ENCODE results near the gene NFE2L3. TPM values are rescaled to one million over a fixed set of nuclear protein-coding genes. Genes with fewer than 3 reads are reported as not detected.

NFE2L3 gene
- total RNA-seq, 1 experiment from 2014 or later: 39.2 TPM

DNA sequence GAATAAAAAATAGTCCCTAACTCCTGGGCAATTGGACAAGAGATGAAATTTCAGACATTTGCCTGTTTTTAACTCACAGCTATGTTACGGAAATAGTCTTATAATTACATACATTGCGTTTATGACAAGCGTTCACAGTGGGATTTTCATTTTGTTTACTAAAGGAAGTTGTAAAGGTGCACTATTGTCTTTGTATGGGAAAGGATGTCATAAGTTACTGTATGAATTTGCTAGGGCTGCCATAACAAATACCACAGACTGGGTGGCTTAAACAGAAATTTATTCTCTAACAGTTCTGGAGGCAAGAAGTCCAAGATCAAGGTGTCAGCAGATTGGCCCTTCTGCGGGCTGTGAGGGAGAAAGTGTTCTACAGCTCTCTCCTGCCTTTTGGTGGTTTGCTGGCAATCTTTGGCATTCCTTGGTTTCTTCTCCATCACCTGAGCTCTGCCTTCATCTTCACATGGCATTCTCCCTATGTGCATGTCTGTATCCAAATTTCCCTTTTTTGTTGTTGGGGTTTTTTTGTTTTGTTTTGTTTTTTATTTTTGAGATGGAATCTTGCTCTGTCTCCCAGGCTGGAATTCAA lies 5.6 kb downstream of the NFE2L3 start:
- no peaks in the 10 kb centered on the region for H3K27me3 Mint-ChIP-seq (ENCODE audit: insufficient read depth, unreplicated experiment)
- CTCF ChIA-PET: interaction anchor here (1.5 kb wide), 1 partner anchor 69 kb away, joined by 3 read pairs; no protein-coding TSS in a partner anchor
- intact Hi-C loops (cut with micrococcal nuclease; ENCODE audit: unreplicated experiment): loop anchor here (5.0 to 10.0 kb wide), 2 partner anchors 75 to 153 kb away; no protein-coding TSS in a partner anchor

DNA sequence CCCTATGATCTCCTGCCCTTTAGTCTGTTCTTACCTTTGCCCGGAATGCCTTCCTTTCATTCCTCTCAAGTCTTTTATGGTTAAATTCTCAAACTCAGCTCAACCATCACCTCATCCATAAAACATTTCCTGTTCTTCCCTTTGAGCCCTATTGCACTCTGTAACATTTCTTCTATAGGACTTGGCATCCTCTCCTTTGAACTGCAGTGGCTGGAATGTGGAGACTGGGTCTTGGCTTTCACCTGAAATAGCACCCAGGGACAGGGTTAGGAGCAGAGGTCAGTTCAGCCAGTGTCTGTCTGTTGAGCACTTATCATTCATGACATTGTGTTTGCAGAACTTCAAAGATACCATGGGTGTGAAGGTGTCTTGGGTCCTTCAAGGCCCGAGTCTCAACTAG lies 7.2 kb downstream of the NFE2L3 start:
- POLR2A ChIA-PET: no interaction called here
- CTCF ChIA-PET: no interaction called here
- DNase-seq: peak; percentile 83 to 88
- Mint-ChIP-seq H3K4me1 (ENCODE audit: low read depth, unreplicated experiment) (peaks cover 36% of the 10 kb centered on the region), H3K27ac (ENCODE audit: unreplicated experiment) (peak overlapping the region; percentile 88), H3K36me3 (ENCODE audit: insufficient read depth, unreplicated experiment) (peaks cover 15% of the 10 kb centered on the region), H3K4me3 (ENCODE audit: unreplicated experiment) (peak overlapping the region; percentile 53), H3K9me3 (ENCODE audit: unreplicated experiment) (no peaks in the 10 kb centered on the region), H3K27me3 (ENCODE audit: insufficient read depth, unreplicated experiment) (no peaks in the 10 kb centered on the region)
- H3K4me1 ChIP-seq: peaks cover 68% of the 10 kb centered on the region
- H3K9me3 ChIP-seq: no peaks in the 10 kb centered on the region
- no peaks in the 10 kb centered on the region; the same call in 1 of the 2 replicates for H3K36me3 ChIP-seq (ENCODE audit: control insufficient read depth, insufficient read depth, low read length)
- no TSS peak for BruUV-seq (replicated peaks)
- no peaks in the 10 kb centered on the region for H3K27me3 ChIP-seq (replicated peaks; ENCODE audit: control insufficient read depth, insufficient read depth, low read length)
- TF ChIP-seq CTCF (IDR thresholded peaks at IDR 0.05; ENCODE audit: insufficient read depth in 1 of 2, low read depth in 1 of 2, low read length in 1 of 2, severe bottlenecking in 1 of 2, unreplicated experiment in 1 of 2): no peak
- intact Hi-C loops (cut with micrococcal nuclease; ENCODE audit: unreplicated experiment): loop anchor here (5.0 to 10.0 kb wide), 2 partner anchors 77 to 154 kb away; no protein-coding TSS in a partner anchor
- H3K4me3 ChIP-seq (ENCODE audit: low read depth, low read length): no peak overlapping the region

More for the DNA sequence above, 5.6 kb downstream of the NFE2L3 start:
- POLR2A ChIA-PET: no interaction called here
- peak overlapping the region; percentile 88 for H3K27ac Mint-ChIP-seq (ENCODE audit: unreplicated experiment)
- H3K36me3 Mint-ChIP-seq (ENCODE audit: insufficient read depth, unreplicated experiment): peaks cover 26% of the 10 kb centered on the region
- H3K9me3 Mint-ChIP-seq (ENCODE audit: unreplicated experiment): no peaks in the 10 kb centered on the region
- BruUV-seq (replicated peaks): no TSS peak
- Histone ChIP-seq H3K4me1 (peaks cover 76% of the 10 kb centered on the region), H3K36me3 (ENCODE audit: control insufficient read depth, insufficient read depth, low read length) (no peaks in the 10 kb centered on the region; the same call in 1 of the 2 replicates), H3K9me3 (no peaks in the 10 kb centered on the region), H3K4me3 (ENCODE audit: low read depth, low read length) (no peak overlapping the region), H3K27me3 (replicated peaks; ENCODE audit: control insufficient read depth, insufficient read depth, low read length) (no peaks in the 10 kb centered on the region)
- no peak overlapping the region for H3K4me3 Mint-ChIP-seq (ENCODE audit: unreplicated experiment)
- DNase-seq: no peak
- peaks cover 36% of the 10 kb centered on the region for H3K4me1 Mint-ChIP-seq (ENCODE audit: low read depth, unreplicated experiment)
- TF ChIP-seq CTCF (IDR thresholded peaks at IDR 0.05; ENCODE audit: insufficient read depth in 1 of 2, low read depth in 1 of 2, low read length in 1 of 2, severe bottlenecking in 1 of 2, unreplicated experiment in 1 of 2): no peak

DNA sequence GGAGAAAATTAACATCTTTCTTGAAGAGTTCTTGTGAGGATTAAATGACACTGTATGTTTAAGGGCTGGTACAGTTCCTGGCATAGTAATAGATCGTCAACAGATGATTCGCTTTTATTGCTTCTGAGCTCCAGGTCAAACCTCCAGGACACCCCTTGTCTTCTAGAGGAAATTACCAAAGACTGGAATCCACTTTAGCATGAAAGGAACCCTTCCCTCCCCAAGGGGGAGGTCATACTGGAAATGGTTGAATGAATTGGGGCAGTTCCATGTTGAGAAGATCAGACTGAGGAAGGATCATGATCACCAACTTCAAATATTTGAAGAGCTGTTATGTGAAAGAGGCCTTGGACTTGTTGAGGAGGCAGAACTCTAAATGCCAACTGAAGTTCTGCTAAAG lies 8.9 kb downstream of the NFE2L3 start:
- intact Hi-C loops (cut with micrococcal nuclease; ENCODE audit: unreplicated experiment): no loop called here
- DNase-seq: no peak
- Mint-ChIP-seq H3K4me3 (ENCODE audit: unreplicated experiment) (no peak overlapping the region), H3K27ac (ENCODE audit: unreplicated experiment) (no peak overlapping the region), H3K36me3 (ENCODE audit: insufficient read depth, unreplicated experiment) (peaks cover 15% of the 10 kb centered on the region), H3K4me1 (ENCODE audit: low read depth, unreplicated experiment) (peaks cover 25% of the 10 kb centered on the region), H3K9me3 (ENCODE audit: unreplicated experiment) (no peaks in the 10 kb centered on the region), H3K27me3 (ENCODE audit: insufficient read depth, unreplicated experiment) (no peaks in the 10 kb centered on the region)
- ChIA-PET POLR2A (interaction anchor here (0.6 to 1.0 kb wide), 3 partner anchors 9 to 989 kb away, joined by 3 to 9 read pairs (median 6); partner anchors contain the start of gene NFE2L3), CTCF (interaction anchor here (0.6 to 1.5 kb wide), 3 partner anchors 44 to 268 kb away, joined by 3 to 6 read pairs (median 5); no protein-coding TSS in a partner anchor)
- Histone ChIP-seq H3K4me1 (peaks cover 51% of the 10 kb centered on the region), H3K9me3 (no peaks in the 10 kb centered on the region), H3K36me3 (ENCODE audit: control insufficient read depth, insufficient read depth, low read length) (no peaks in the 10 kb centered on the region), H3K27me3 (replicated peaks; ENCODE audit: control insufficient read depth, insufficient read depth, low read length) (no peaks in the 10 kb centered on the region), H3K4me3 (ENCODE audit: low read depth, low read length) (no peak overlapping the region)
- BruUV-seq (replicated peaks): no TSS peak
- TF ChIP-seq CTCF (IDR thresholded peaks at IDR 0.05; ENCODE audit: insufficient read depth in 1 of 2, low read depth in 1 of 2, low read length in 1 of 2, severe bottlenecking in 1 of 2, unreplicated experiment in 1 of 2): no peak
